Activated CD4-positive, alpha-beta T cell treated with anti-CD3 and anti-CD28 coated beads, Interleukin-2, Interleukin-4, amounts not matched to agents 100 ng/mL and 50 ng/mL, durations not matched to agents 16 hours and 8 hours (primary cell): ENCODE measurements around the gene PIP5KL1.

Source experiments
- DNase-seq: peaks from one replicate; pipeline ENCODE4 v3.0.0-alpha.2; 2020; ENCODE audit warnings: low spot score

Gene PIP5KL1

GRCh38 chr9:127931092-127931881, 710 bp upstream of the PIP5KL1 start:
- no peak for DNase-seq

GRCh38 chr9:127929625-127929979, 975 bp downstream of the PIP5KL1 start:
- DNase-seq: no peak

DNA sequence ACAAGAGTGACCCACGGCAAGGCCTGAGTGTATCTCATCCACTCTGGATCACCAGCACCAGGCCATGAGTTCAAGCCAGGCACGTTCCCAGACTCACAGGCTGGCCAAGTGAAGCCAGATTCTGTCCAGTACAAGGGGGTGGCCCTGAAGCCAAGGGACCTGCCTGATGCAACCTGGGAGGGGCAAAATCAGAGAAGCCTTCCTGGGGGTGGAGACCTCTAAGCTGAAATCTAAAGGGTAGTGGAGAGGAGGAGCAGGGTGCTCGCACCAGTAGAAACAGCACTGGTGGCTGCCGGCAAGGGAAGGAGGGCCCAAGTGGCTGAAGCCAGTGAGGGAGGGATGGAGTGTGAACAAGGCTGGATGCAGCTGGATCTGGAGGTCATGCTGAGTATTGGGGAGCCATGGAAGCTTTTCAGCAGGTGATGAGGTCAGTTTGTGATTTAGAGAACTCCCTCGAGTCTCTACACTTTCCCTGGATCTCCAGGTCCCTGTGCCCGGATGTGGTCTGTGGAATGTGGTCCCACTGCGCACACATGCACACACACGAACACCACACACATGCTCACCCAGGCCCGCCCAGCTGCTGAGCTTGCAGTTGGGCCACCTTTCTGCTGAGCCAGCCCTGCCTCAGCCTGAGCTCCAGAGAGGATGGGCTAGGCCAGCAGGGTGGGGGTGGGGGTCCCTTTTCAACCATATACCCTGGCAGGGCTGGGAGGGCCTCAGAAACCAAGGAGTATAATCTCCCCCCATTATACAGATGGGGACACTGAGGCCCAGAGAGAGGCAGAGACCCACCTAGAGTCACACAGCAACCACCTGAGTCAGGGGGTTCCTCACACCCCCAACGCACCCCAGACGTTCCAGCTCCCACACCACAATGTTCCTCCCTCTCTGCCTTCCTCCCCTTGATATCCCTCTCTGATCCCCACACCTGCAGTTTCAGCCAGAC, 1.6 kb downstream of the PIP5KL1 start:
- no peak for DNase-seq

DNA sequence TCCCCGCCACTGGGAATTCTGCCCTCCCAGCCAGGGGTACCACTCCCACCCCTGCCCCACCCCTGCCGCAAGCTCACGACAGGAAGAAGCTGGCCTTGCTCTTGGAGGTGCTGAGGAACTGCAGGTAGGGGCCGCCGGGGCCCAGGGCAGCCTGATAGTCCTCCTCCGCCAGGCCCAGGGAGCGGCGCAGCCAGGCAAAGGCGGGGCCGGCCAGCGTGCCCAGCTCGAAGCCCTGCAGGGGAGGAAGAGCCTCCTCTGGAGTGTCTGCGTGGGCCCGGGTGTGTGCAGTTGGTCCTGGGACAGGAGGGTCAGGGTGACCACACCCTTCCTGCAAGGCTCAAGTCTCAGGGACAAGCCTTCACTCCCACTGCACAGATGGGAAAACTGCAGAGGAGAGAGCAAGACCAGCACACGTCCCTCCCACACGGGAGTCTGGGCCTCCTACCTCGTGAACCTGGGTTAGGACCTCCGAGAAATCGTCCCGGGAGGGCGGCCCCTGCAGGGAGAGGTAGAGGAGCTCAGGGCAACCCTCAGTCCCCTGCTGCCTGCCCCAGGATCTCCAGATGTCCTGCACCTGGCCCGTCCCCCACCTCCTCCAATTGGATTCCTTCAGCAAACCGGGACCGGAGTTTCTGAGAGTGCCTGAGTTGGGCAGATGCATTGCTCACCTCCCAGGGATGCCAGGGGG, 2.4 kb downstream of the PIP5KL1 start:
- no peak for DNase-seq

DNA sequence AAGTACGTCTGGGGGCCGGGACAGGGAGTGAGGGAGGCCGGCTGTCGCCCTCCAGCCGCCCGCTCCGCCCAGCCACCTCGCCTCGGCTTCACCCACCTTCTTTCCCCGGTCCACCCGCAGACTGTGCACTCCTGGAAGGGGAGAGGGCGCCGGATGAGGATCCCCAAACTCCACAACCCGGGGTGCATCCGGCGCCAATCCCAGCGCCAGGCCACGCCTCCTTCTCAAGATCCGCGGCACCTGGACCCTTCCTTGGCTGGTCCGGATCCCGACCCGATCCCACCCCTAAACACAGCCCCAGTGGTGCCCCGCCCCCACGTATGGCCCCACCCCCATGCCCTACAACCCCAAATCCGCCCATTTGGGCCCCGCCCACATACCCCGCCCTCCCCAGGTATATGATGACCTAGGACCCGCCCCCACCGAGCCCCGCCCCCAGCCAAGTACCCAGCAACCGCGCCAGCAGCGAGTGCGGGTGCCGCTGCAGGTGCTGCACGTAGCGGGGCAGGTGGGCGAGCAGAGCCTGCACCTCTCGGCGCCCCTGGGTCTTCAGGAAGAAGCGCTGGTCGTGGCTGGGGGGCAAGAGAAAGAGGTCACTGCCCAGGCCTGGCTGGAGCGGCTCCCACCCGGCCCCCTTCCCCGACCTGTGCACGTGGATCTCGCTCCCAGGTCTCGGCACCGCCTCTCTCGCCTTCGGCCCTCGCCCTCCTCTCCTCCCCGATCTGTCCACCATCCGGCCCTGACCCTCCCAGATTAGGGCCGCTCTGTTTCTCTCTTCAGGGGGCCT, 3.2 kb downstream of the PIP5KL1 start:
- peak; percentile 50 for DNase-seq

DNA sequence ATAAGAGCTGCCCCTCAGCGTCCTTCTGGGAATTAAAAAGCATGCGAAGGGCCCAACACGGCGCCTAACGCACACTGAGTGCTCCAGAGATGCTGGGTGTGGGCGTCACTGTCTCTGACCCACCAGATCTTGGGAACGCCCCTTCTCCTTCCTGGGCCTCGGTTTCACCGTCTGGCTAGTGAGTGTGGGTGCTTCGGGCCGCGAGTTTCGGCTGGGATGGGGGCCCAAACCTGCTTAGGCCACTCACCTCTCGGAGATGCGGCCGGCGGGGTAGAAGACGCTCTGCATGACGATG, 3.7 kb downstream of the PIP5KL1 start:
- no peak for DNase-seq

DNA sequence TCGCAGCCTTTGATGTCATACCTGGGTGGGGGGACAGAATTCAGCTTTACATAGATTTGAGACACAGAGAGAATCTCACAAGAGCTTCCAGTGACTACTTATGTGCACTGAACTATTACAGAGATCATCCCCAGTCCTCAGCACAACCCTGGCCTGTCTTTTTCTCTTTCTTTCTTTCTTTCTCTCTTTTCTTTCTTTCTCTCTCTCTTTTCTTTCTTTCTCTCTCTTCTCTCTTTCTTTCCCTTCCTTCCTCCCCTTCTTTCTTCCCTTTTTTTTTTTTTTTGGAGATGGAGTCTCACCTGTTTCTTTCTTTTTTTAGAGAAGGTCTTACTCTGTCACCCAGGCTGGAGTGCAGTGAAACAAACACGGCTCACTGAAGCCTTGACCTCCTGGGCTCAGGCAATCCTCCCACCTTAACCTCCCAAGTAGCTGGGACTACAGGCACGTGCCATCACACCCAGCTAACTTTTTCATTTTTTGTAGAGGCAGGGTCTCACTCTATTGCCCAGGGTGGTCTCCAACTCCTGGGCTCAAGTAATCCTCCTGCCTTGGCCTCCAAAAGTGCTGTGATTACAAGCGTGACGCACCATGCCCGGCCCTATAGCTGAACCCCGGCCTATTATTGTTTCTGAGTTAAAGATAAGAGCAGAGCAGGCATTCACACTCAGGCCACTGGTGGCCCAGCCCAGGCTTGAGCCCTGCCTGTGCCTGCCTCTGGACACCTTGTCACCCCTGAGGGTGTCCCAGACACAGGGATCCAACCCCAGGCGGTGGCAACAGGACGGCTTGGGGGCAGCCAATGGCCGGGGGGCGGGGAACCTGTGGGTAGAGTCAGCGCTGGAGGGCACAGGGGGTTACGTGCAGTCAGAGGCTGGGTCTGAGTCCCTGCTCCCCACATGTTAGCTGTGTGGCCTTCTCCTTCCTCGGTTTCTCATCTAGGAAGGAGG, 4.3 kb downstream of the PIP5KL1 start:
- no peak for DNase-seq

DNA sequence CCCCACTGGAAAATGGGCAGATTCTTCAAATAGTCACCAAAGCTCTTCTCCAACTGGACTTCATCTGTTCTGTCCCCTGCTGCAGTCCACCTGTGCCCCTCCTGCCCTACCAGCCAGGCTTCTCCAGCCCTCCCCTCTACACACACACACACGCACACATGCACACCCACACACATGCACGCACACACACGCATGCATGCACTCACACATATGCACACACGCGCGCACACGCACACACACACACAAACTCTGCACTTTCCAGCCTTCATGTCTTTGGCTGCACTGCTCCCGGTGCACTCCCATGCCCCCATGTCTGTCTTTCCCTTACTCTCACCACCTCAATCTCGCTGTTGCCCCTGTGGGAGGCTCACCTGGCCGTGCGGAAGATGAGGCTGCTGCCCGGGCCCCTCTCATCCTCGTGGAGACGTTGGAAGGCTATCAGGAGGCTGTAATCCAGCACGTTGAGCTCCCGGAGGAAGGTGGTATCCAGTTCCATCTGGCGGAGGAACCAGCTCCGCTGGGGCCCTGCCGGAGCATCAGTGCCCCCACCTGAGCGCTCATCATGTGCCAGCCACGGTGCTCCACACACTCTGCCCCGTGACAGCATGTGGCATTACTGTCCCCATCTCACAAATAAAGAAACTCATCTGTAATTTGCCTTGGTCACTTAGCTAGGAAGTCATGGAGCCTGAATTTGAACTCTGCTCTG, 5.7 kb downstream of the PIP5KL1 start:
- no peak for DNase-seq

- no peak for DNase-seq
Measured at GRCh38 chr9:127923771-127924170, 6.8 kb downstream of the PIP5KL1 start.

DNA sequence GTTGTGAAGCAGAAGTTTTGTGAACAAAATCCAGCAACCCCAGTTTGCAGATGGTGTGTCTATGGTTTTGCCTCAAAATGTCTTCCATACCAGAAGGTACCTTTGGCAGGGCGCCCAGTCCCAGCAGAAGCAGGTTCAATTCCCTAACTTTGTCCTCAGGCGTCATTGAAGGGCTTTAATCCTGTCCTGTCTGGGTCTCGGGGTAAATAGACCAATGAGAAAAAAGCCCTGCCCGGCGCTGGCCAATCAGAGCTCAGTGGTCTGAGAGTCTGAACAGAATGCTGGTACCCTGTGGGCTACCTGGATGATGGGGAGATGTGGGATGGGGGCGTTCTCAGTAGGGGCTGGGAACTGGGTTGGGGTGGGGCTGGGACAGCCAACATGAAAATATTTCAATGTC, 7.5 kb downstream of the PIP5KL1 start:
- no peak for DNase-seq

- DNase-seq: peak; percentile 77
Measured at GRCh38 chr9:127921557-127922120, 8.9 kb downstream of the PIP5KL1 start.

GRCh38 chr9:127920794-127921193, 9.8 kb downstream of the PIP5KL1 start:
- DNase-seq: no peak

- no peak for DNase-seq
Measured at GRCh38 chr9:127919253-127919815, 11.2 kb downstream of the PIP5KL1 start.

GRCh38 chr9:127918183-127919107, 12.1 kb downstream of the PIP5KL1 start:
- no peak for DNase-seq

- no peak for DNase-seq
Measured at GRCh38 chr9:127917603-127918002, 13.0 kb downstream of the PIP5KL1 start.

GRCh38 chr9:127916720-127917581, 13.6 kb downstream of the PIP5KL1 start, which contains the start of gene ST6GALNAC4:
Gene ST6GALNAC4, minus strand, starts transcription at chr9:127917041. Its CDS starts 622 bp downstream, at chr9:127916419.
- DNase-seq: peak; percentile 95
